Testis (tissue), 3 donors: Measurements from ENCODE around the gene APPBP2. TPM values are rescaled to one million over a fixed set of nuclear protein-coding genes. Genes with fewer than 3 reads are reported as not detected.
A peak's percentile ranks its signal among the peaks of the same experiment; 100 is the strongest.
"Not testable (repeated sequence)": the region's sequence is repeated elsewhere in the genome, so short reads cannot be mapped to it uniquely, and the experiment has no call there.

Experiments
- DNase-seq: peaks from one replicate; pipeline ENCODE4 v3.0.0-alpha.2; 2019
- H3K27ac ChIP-seq, 2 donors: fragments of 200-600 bp; sonication (generic); one replicate each; pipeline ENCODE4 v1.5.1; 2019
- H3K27me3 ChIP-seq: fragments of 200-600 bp; sonication (generic); one replicate; pipeline ENCODE4 v1.5.1; 2019
- H3K36me3 ChIP-seq: fragments of 200-600 bp; sonication (generic); one replicate; pipeline ENCODE4 v1.5.1; 2017; ENCODE audit warnings: low read depth; ENCODE audit errors: missing control alignments
- H3K4me1 ChIP-seq: fragments of 200-600 bp; sonication (generic); one replicate; pipeline ENCODE4 v1.5.1; 2019
- H3K4me3 ChIP-seq, 2 donors: fragments of 200-600 bp; sonication (generic); one replicate each; pipeline ENCODE4 v1.5.1; 2017 to 2019
- H3K9me3 ChIP-seq: fragments of 200-600 bp; sonication (generic); one replicate; pipeline ENCODE4 v1.5.1; 2017
- CTCF ChIP-seq, 3 experiments: fragments of 450-650 bp in 2 of 3; fragments of 200-600 bp in 1 of 3; sonication (generic) in 1 of 3; IDR thresholded peaks; one replicate each; pipeline ENCODE4 v1.5.1; 2016 to 2019; ENCODE audit warnings: antibody characterized with exemption in 3 of 3, mild to moderate bottlenecking in 2 of 3, moderate library complexity in 1 of 3
- POLR2A ChIP-seq: fragments of 450-650 bp; IDR thresholded peaks from one replicate; pipeline ENCODE4 v1.6.1; 2017; ENCODE audit warnings: antibody characterized with exemption, mild to moderate bottlenecking, moderate library complexity
- WGBS, 2 donors: methylation state at CpG; one replicate each; pipeline ENCODE4 v1.1.5; 2018; 5-methylcytosine and 5-hydroxymethylcytosine counted together
- intact Hi-C: fragments of 100-400 bp; cut with DNase I; formaldehyde crosslinking; loops from one replicate; pipeline ENCODE4 v1.15.1; 2023; ENCODE audit warnings: low total_unique reads
- polyA plus RNA-seq: library from polyadenylated mRNA; stranded (reverse); fragments of 350-450 nt; fragmentation: Illumina TruSeq; extraction: RNeasy Lipid Tissue Mini Kit (QIAGEN cat#74804); gene quantifications from one replicate; pipeline ENCODE4 v1.2.3, GENCODE V29; 2014; ENCODE audit warnings: low read depth, low replicate concordance; ENCODE audit not compliant: insufficient read depth
- total RNA-seq, 2 donors: library from RNA; depleted of rRNA; stranded (reverse); fragments of >200 nt; gene quantifications; one replicate each; pipeline ENCODE4 v1.2.3, GENCODE V29; 2016

APPBP2 gene
- total and polyA plus RNA-seq, 3 donors from 2014 or later = 58.2 to 98.4 (median 58.9) TPM

- intact Hi-C loops, H3K4me3 ChIP-seq, DNase-seq, H3K36me3 ChIP-seq, H3K27me3 ChIP-seq, H3K27ac ChIP-seq, H3K9me3 ChIP-seq, H3K4me1 ChIP-seq: not testable (repeated sequence)
- WGBS, 2 donors = 87 to 93% methylated on average over 6 of the region's 6 CpGs
These were observed 97.6 kb downstream of the APPBP2 start for GRCh38 chr17:60428491-60428890.

- Histone ChIP-seq H3K4me1 (no peaks in the 10 kb centered on the region), H3K27me3 (no peaks in the 10 kb centered on the region), H3K27ac (no peak overlapping the region), H3K36me3 (no peaks in the 10 kb centered on the region), H3K9me3 (no peaks in the 10 kb centered on the region), H3K4me3 (no peak overlapping the region)
- intact Hi-C loops = no loop called here
- DNase-seq = no peak
- no peak for TF ChIP-seq POLR2A
- TF ChIP-seq CTCF (IDR thresholded peaks at IDR 0.05) = no peak
- WGBS, 2 donors = 85 to 93% methylated on average over 3 to 10 of the region's 10 CpGs
These were observed 99.4 kb downstream of the APPBP2 start for GRCh38 chr17:60426596-60426995.

- H3K4me1 ChIP-seq = no peaks in the 10 kb centered on the region
- 83 to 86% methylated on average over 2 to 6 of the region's 6 CpGs for WGBS, 2 donors
- H3K9me3 ChIP-seq = no peaks in the 10 kb centered on the region
- TF ChIP-seq POLR2A (no peak), CTCF (IDR thresholded peaks at IDR 0.05) (no peak)
- intact Hi-C loops = no loop called here
- no peaks in the 10 kb centered on the region for H3K36me3 ChIP-seq
- no peak overlapping the region for H3K4me3 ChIP-seq
- no peak for DNase-seq
- H3K27ac ChIP-seq = no peak overlapping the region
- no peaks in the 10 kb centered on the region for H3K27me3 ChIP-seq
These were observed 100.4 kb downstream of the APPBP2 start for GRCh38 chr17:60425626-60426025.

- Histone ChIP-seq H3K9me3 (no peaks in the 10 kb centered on the region), H3K27ac (no peak overlapping the region), H3K4me1 (no peaks in the 10 kb centered on the region), H3K4me3 (no peak overlapping the region), H3K27me3 (no peaks in the 10 kb centered on the region), H3K36me3 (no peaks in the 10 kb centered on the region)
- WGBS, 2 donors = 78 to 87% methylated on average over 3 of the region's 3 CpGs
- intact Hi-C loops = no loop called here
- TF ChIP-seq POLR2A (no peak), CTCF (IDR thresholded peaks at IDR 0.05) (no peak)
- no peak for DNase-seq
These were observed 102.2 kb downstream of the APPBP2 start for GRCh38 chr17:60423865-60424264.

GRCh38 chr17:60422162-60422665 lies 103.8 kb downstream of the APPBP2 start, which contains the start of gene CHCT1:
TSS of gene CHCT1 (plus strand) at chr17:60422489. CDS start at chr17:60422593, 104 bp downstream.
- WGBS, 2 donors = 47 to 49% methylated on average over 14 to 17 of the region's 18 CpGs
- Histone ChIP-seq H3K4me3 (peak within 1 kb of the TSS; percentile 55 to 59), H3K9me3 (no peaks in the 10 kb centered on the region), H3K27me3 (no peaks in the 10 kb centered on the region), H3K4me1 (no peaks in the 10 kb centered on the region), H3K27ac (peak within 1 kb of the TSS; percentile 20 to 62), H3K36me3 (no peaks in the 10 kb centered on the region)
- DNase-seq = peak; percentile 22
- intact Hi-C loops = no loop called here
- no peak for TF ChIP-seq POLR2A
- no peak for TF ChIP-seq CTCF (IDR thresholded peaks at IDR 0.05)
